H1 (cell line): ENCODE measurements around the gene SCN8A. TPM values are rescaled to one million over a fixed set of nuclear protein-coding genes. Genes with fewer than 3 reads are reported as not detected.

Experiments
- CTCF ChIA-PET: fragments of 300-600 bp; sonication (Branson Sonifier 250); formaldehyde crosslinking; loops from one replicate; lab custom pipeline; 2021; ENCODE audit not compliant: partially characterized antibody; lab: Charles Lee
- POLR2A ChIA-PET: fragments of 300-600 bp; sonication (Branson Sonifier 250); formaldehyde crosslinking; loops from one replicate; lab custom pipeline; 2021; ENCODE audit warnings: inconsistent platforms; ENCODE audit not compliant: partially characterized antibody; lab: Charles Lee
- DNase-seq, 2 experiments: peaks; one replicate each; pipeline versions ENCODE4 v3.0.0 to v3.0.0-alpha.2; 2010 to 2022; ENCODE audit warnings: low spot score in 2 of 2, low read depth in 1 of 2, mixed read lengths in 1 of 2
- FAIRE-seq: peaks from 2 replicates; lab custom pipeline; 2011; peaks lifted over from hg19 to GRCh38; lab: Jason Lieb, UNC
- H2AFZ ChIP-seq: 2 replicates; pipeline ENCODE4 v1.8.1; 2012; ENCODE audit warnings: low read length, inconsistent platforms
- H2AK5ac ChIP-seq: 2 replicates; pipeline ENCODE4 v1.6.1; 2013; ENCODE audit warnings: low read depth, low read length
- H2BK120ac ChIP-seq: replicated peaks from 2 replicates; pipeline ENCODE3; 2013; ENCODE audit warnings: low read depth, low read length, inconsistent platforms
- H2BK12ac ChIP-seq: 2 replicates; pipeline ENCODE4 v1.6.1; 2013; ENCODE audit warnings: low read depth, low read length
- H2BK15ac ChIP-seq: 2 replicates; pipeline ENCODE4 v1.6.1; 2013; ENCODE audit warnings: low read length
- H2BK20ac ChIP-seq: 2 replicates; pipeline ENCODE4 v1.6.1; 2013; ENCODE audit warnings: low read length
- H2BK5ac ChIP-seq: 2 replicates; pipeline ENCODE4 v1.6.1; 2013; ENCODE audit warnings: low read depth, low read length
- H3K14ac ChIP-seq: 2 replicates; pipeline ENCODE4 v1.6.1; 2013; ENCODE audit warnings: inconsistent platforms; ENCODE audit not compliant: insufficient read length
- H3K18ac ChIP-seq: 2 replicates; pipeline ENCODE4 v1.6.1; 2013; ENCODE audit warnings: low read length; ENCODE audit errors: extremely low read depth
- H3K23ac ChIP-seq: 2 replicates; pipeline ENCODE4 v1.6.1; 2013; ENCODE audit warnings: inconsistent platforms; ENCODE audit not compliant: insufficient read length
- H3K23me2 ChIP-seq: 2 replicates; pipeline ENCODE4 v1.6.1; 2013; ENCODE audit warnings: low read depth, low read length
- H3K27ac ChIP-seq: 2 replicates; pipeline ENCODE4 v1.6.1; 2011; ENCODE audit warnings: low read depth, low read length, inconsistent platforms
- H3K27me3 ChIP-seq, 4 experiments: replicated peaks in 1 of 4; 1 replicate in 1 of 4; 2 replicates in 3 of 4; pipeline versions ENCODE4 v1.6.1 to v1.8.1; 2011 to 2013; ENCODE audit warnings: low read length in 3 of 4, mild to moderate bottlenecking in 3 of 4, inconsistent platforms in 2 of 4, mixed read lengths in 2 of 4, moderate library complexity in 1 of 4; ENCODE audit not compliant: control insufficient read depth in 3 of 4, insufficient read depth in 3 of 4; ENCODE audit errors: extremely low read depth in 1 of 4
- H3K36me3 ChIP-seq, 4 experiments: 2 replicates each; pipeline versions ENCODE4 v1.6.1 to v1.8.1; 2011 to 2013; ENCODE audit warnings: mild to moderate bottlenecking in 4 of 4, low read length in 3 of 4, moderate library complexity in 2 of 4, control low read depth in 1 of 4, inconsistent platforms in 1 of 4; ENCODE audit not compliant: insufficient read depth in 4 of 4, control insufficient read depth in 2 of 4
- H3K4ac ChIP-seq: replicated peaks from 2 replicates; pipeline ENCODE3; 2013; ENCODE audit warnings: low read length, low read depth, mixed read lengths, inconsistent platforms; ENCODE audit not compliant: insufficient read length
- H3K4me1 ChIP-seq, 4 experiments: replicated peaks in 1 of 4; 1 replicate in 1 of 4; 2 replicates in 3 of 4; pipeline versions ENCODE4 v1.6.1 to v1.8.1; 2011 to 2013; ENCODE audit warnings: low read length in 3 of 4, inconsistent platforms in 2 of 4, mixed read lengths in 1 of 4; ENCODE audit not compliant: insufficient read depth in 4 of 4, control insufficient read depth in 3 of 4
- H3K4me2 ChIP-seq, 2 experiments: 2 replicates each; pipeline versions ENCODE4 v1.6.1 to v1.8.1; 2011 to 2013; ENCODE audit warnings: low read depth in 2 of 2, low read length in 2 of 2, control low read depth in 1 of 2, inconsistent platforms in 1 of 2, mild to moderate bottlenecking in 1 of 2; ENCODE audit not compliant: insufficient read depth in 1 of 2
- H3K4me3 ChIP-seq, 4 experiments: fragments of 200-600, 300-600 bp in 1 of 4; sonication (generic), shearing (Covaris generic), sonication (Bioruptor Twin) in 1 of 4; 2 replicates each; pipeline versions ENCODE4 v1.5.1 to v1.8.1; 2011 to 2016; ENCODE audit warnings: low read length in 4 of 4, low read depth in 3 of 4, control low read depth in 2 of 4, inconsistent platforms in 2 of 4, mild to moderate bottlenecking in 2 of 4, mixed read lengths in 1 of 4, moderate library complexity in 1 of 4; ENCODE audit not compliant: insufficient read depth in 2 of 4; ENCODE audit errors: extremely low read depth in 1 of 4
- H3K56ac ChIP-seq: replicated peaks from 2 replicates; pipeline ENCODE3; 2013; ENCODE audit warnings: low read depth, mild to moderate bottlenecking, mixed read lengths, low read length, inconsistent platforms; ENCODE audit not compliant: insufficient read length
- H3K79me1 ChIP-seq: 2 replicates; pipeline ENCODE4 v1.6.1; 2013; ENCODE audit warnings: low read depth, low read length, control low read depth
- H3K79me2 ChIP-seq, 2 experiments: 2 replicates each; pipeline versions ENCODE4 v1.6.1 to v1.8.1; 2012 to 2013; ENCODE audit warnings: low read length in 2 of 2, mild to moderate bottlenecking in 2 of 2, inconsistent platforms in 1 of 2; ENCODE audit not compliant: insufficient read depth in 2 of 2, control insufficient read depth in 1 of 2
- H3K9ac ChIP-seq, 4 experiments: replicated peaks in 1 of 4; 1 replicate in 1 of 4; 2 replicates in 3 of 4; pipeline versions ENCODE4 v1.6.1 to v1.8.1; 2011 to 2013; ENCODE audit warnings: low read depth in 3 of 4, low read length in 3 of 4, control low read depth in 2 of 4, mild to moderate bottlenecking in 2 of 4, moderate library complexity in 2 of 4, inconsistent platforms in 1 of 4; ENCODE audit errors: extremely low read depth in 1 of 4
- H3K9me3 ChIP-seq, 2 experiments: 2 replicates each; pipeline versions ENCODE4 v1.6.1 to v1.8.1; 2012 to 2013; ENCODE audit warnings: mild to moderate bottlenecking in 2 of 2, moderate library complexity in 2 of 2, control low read depth in 1 of 2, inconsistent platforms in 1 of 2, low read depth in 1 of 2, low read length in 1 of 2, mixed read lengths in 1 of 2; ENCODE audit not compliant: insufficient read depth in 2 of 2
- H4K20me1 ChIP-seq, 2 experiments: replicated peaks in 1 of 2; 2 replicates each; pipeline versions ENCODE3 to v1.8.1; 2011 to 2013; ENCODE audit warnings: inconsistent platforms in 2 of 2, low read length in 2 of 2, mild to moderate bottlenecking in 1 of 2; ENCODE audit not compliant: insufficient read depth in 2 of 2, control insufficient read depth in 1 of 2
- H4K5ac ChIP-seq: 2 replicates; pipeline ENCODE4 v1.6.1; 2013; ENCODE audit warnings: low read length, low read depth, mixed read lengths, inconsistent platforms; ENCODE audit not compliant: insufficient read length
- H4K8ac ChIP-seq: 2 replicates; pipeline ENCODE4 v1.8.0; 2013; ENCODE audit warnings: mild to moderate bottlenecking, moderate library complexity, low read length, inconsistent platforms; ENCODE audit not compliant: insufficient read depth; ENCODE audit errors: extremely low read depth
- H4K91ac ChIP-seq: replicated peaks from 2 replicates; pipeline ENCODE3; 2013; ENCODE audit warnings: low read length, mixed read lengths, inconsistent platforms; ENCODE audit not compliant: insufficient read length
- KDM1A ChIP-seq: fragments of 200-600, 300-600 bp; sonication (generic); IDR thresholded peaks from 2 replicates; pipeline ENCODE4 v1.7.1; 2016; ENCODE audit warnings: mild to moderate bottlenecking, low read length, borderline replicate concordance
- NANOG ChIP-seq: IDR thresholded peaks from 2 replicates; pipeline ENCODE4 v1.6.1; 2011; ENCODE audit warnings: low read length, low read depth, mild to moderate bottlenecking, inconsistent platforms; ENCODE audit not compliant: insufficient read depth, poor library complexity, severe bottlenecking
- RAD21 ChIP-seq, 2 experiments: IDR thresholded peaks in 1 of 2; conservative IDR thresholded peaks in 1 of 2; 2 replicates each; pipeline ENCODE4 v1.6.1; 2011; ENCODE audit warnings: low read depth in 2 of 2, low read length in 2 of 2, improper control_type of control experiment in 1 of 2, inconsistent platforms in 1 of 2, mild to moderate bottlenecking in 1 of 2, moderate library complexity in 1 of 2
- SIN3A ChIP-seq, 2 experiments: IDR thresholded peaks in 1 of 2; conservative IDR thresholded peaks in 1 of 2; 2 replicates each; pipeline ENCODE4 v1.6.1; 2011 to 2012; ENCODE audit warnings: low read length in 2 of 2, improper control_type of control experiment in 1 of 2, low read depth in 1 of 2, mild to moderate bottlenecking in 1 of 2
- SP1 ChIP-seq: IDR thresholded peaks from 2 replicates; pipeline ENCODE4 v1.6.1; 2011; ENCODE audit warnings: low read depth, low read length
- TCF12 ChIP-seq: IDR thresholded peaks from 2 replicates; pipeline ENCODE4 v1.6.1; 2011; ENCODE audit warnings: low read depth, mild to moderate bottlenecking, low read length
- YY1 ChIP-seq: IDR thresholded peaks from 2 replicates; pipeline ENCODE4 v1.6.1; 2011; ENCODE audit warnings: low read depth, mild to moderate bottlenecking, low read length
- WGBS, 2 experiments: shearing (Covaris generic) in 1 of 2; methylation state at CpG; one replicate each; pipeline versions ENCODE4 v1.1.6 to v1.1.7; 2013 to 2015; ENCODE audit warnings: low lambda C conversion rate in 2 of 2, mixed read lengths in 2 of 2, inconsistent platforms in 1 of 2, low coverage in 1 of 2, missing lambda C conversion rate in 1 of 2; ENCODE audit not compliant: insufficient replicate concordance in 2 of 2, insufficient coverage in 1 of 2, insufficient read length in 1 of 2; ENCODE audit errors: extremely low coverage in 1 of 2, missing lambda C conversion rate in 1 of 2; 5-methylcytosine and 5-hydroxymethylcytosine counted together
- polyA plus RNA-seq, 7 experiments: library from polyadenylated mRNA; depleted of rRNA in 3 of 7; stranded (reverse) in 5 of 7; unstranded in 2 of 7; fragments of >200 nt in 5 of 7; fragments of 200-250 nt in 2 of 7; gene quantifications; 1 replicate in 5 of 7; 2 replicates in 1 of 7; 4 replicates in 1 of 7; pipeline versions ENCODE4 v1.2.1 to v1.2.3, GENCODE V29; 2011 to 2013; ENCODE audit warnings: missing spikeins in 2 of 7, mixed read lengths in 2 of 7
- total RNA-seq: library from RNA; stranded (reverse); fragmentation: NEBNext Ultra II Directional; extraction: Animal tissue kit (Norgen Biotek cat#: 25700); gene quantifications from 2 replicates; pipeline ENCODE4 v1.2.1, GENCODE V29; 2021
- TF ChIP-seq, protein P1 (sequence below), 3 experiments: IDR thresholded peaks; 1 replicate in 2 of 3; 2 replicates in 1 of 3; pipeline versions ENCODE4 v1.5.1 to v1.6.1; 2011; ENCODE audit warnings: low read length in 3 of 3, mild to moderate bottlenecking in 3 of 3, inconsistent platforms in 2 of 3, low read depth in 1 of 3, moderate library complexity in 1 of 3; ENCODE audit not compliant: insufficient read depth in 1 of 3; ENCODE audit errors: control extremely low read depth in 1 of 3

The SCN8A gene
- total and polyA plus RNA-seq, 2 of the 8 experiments (the other 6 are each of a cell fraction or from before 2014, with no cell fraction given), result 6.3 to 10.7 TPM

DNA sequence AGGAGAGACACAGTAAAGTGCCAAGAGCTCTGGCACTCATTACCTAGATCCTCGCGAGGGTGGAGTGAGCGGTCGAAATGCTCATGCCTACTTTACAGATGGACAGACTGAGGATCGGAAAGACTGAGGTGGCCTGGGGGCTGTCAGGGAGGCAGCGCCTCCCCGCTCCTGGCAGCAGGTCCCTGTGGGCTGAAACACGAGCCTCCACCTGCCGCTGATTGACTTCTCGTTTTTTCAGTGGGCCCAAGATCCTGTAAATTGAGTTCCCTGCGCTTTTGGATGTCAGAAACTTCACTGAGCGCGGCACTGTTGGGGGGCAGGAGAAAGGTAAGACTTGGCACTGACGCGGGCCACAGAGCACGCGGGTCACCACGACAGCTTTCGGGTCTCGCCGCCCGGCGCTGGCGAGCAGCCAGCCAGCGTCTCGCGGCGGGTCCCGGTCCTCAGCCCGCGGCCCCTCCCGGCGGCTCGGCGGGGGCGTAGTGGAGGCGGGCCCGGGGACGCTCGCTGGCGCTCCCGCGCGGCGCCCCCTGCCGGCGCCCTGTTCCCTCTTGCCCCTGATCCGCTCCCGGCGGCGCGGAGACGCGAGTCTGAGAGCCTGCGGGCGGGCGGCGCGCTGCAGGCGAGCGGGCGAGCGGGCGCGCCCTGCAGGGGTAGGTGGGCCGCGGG lies 552 bp upstream of the SCN8A start:
- Histone ChIP-seq H2AK5ac (no peak overlapping the region), H2AFZ (peak overlapping the region; percentile 93), H3K4me3 (peak overlapping the region; percentile 70 to 98 (median 74)), H2BK20ac (no peak overlapping the region), H3K4ac (no peak overlapping the region), H3K36me3 (no peaks in the 10 kb centered on the region), H4K20me1 (peaks cover 7 to 12% of the 10 kb centered on the region in 2 experiments), H3K18ac (no peak overlapping the region), H2BK15ac (peak overlapping the region; percentile 19; the same call in 1 of the 2 replicates), H3K9ac (peak overlapping the region in 2 of 4 experiments; percentile 34 to 48; a peak in 2 of 7 replicates), H3K27me3 (peaks cover 0 to 7% (median 3%) of the 10 kb centered on the region in 4 experiments; a peak in 2 of 7 replicates), H3K14ac (no peak overlapping the region), H3K23ac (no peak overlapping the region), H3K23me2 (peaks cover 10% of the 10 kb centered on the region), H3K56ac (no peak overlapping the region), H4K5ac (no peak overlapping the region), H4K91ac (no peak overlapping the region), H3K27ac (no peak overlapping the region), H3K9me3 (no peaks in the 10 kb centered on the region), H2BK5ac (no peak overlapping the region), H3K4me1 (peaks cover 1 to 9% (median 4%) of the 10 kb centered on the region in 4 experiments; a peak in 5 of 7 replicates), H2BK12ac (no peak overlapping the region), H4K8ac (no peak overlapping the region), H3K79me1 (peaks cover 10% of the 10 kb centered on the region; the same call in 1 of the 2 replicates), H2BK120ac (no peak overlapping the region), H3K79me2 (peaks cover 0 to 35% of the 10 kb centered on the region in 2 experiments; a peak in 2 of 4 replicates), H3K4me2 (peak overlapping the region; percentile 50 to 80)
- FAIRE-seq (no peak), DNase-seq (peak; percentile 60 to 91)
- ChIA-PET CTCF (interaction anchor here (0.6 to 2.0 kb wide), 9 partner anchors 30 to 741 kb away, joined by 3 to 7 read pairs (median 5); no protein-coding TSS in a partner anchor), POLR2A (interaction anchor here (2.1 kb wide), 1 partner anchor 9 kb away, joined by 7 read pairs; no protein-coding TSS in a partner anchor)
- WGBS, 2 experiments, result 11% methylated on average over 22 of the region's 67 CpGs; no CpG with 5 or more reads in 1 of the 2 experiments
- TF ChIP-seq YY1 (0 out of 2 replicates have a peak, but pooled peaks have one; percentile 36), RAD21 (IDR thresholded peaks at IDR 0.05 in 1 of 2, conservative IDR thresholded peaks at IDR 0.05 in 1 of 2; ENCODE audit: low read depth in 2 of 2, low read length in 2 of 2) (peak; percentile 27 to 62; a peak in 3 of 4 replicates), SIN3A (conservative IDR thresholded peaks at IDR 0.05 in 1 of 2, IDR thresholded peaks at IDR 0.05 in 1 of 2; ENCODE audit: low read depth in 1 of 2, low read length in 2 of 2) (peak in 1 of 2 experiments; percentile 21; a peak in 1 of 4 replicates), NANOG (no peak), KDM1A (peak; percentile 98), TCF12 (no peak), SP1 (no peak)
- TF ChIP-seq, protein P1, sequence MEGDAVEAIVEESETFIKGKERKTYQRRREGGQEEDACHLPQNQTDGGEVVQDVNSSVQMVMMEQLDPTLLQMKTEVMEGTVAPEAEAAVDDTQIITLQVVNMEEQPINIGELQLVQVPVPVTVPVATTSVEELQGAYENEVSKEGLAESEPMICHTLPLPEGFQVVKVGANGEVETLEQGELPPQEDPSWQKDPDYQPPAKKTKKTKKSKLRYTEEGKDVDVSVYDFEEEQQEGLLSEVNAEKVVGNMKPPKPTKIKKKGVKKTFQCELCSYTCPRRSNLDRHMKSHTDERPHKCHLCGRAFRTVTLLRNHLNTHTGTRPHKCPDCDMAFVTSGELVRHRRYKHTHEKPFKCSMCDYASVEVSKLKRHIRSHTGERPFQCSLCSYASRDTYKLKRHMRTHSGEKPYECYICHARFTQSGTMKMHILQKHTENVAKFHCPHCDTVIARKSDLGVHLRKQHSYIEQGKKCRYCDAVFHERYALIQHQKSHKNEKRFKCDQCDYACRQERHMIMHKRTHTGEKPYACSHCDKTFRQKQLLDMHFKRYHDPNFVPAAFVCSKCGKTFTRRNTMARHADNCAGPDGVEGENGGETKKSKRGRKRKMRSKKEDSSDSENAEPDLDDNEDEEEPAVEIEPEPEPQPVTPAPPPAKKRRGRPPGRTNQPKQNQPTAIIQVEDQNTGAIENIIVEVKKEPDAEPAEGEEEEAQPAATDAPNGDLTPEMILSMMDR (IDR thresholded peaks at IDR 0.05; ENCODE audit: control extremely low read depth in 1 of 3, insufficient read depth in 1 of 3, low read depth in 1 of 3, low read length in 3 of 3), result peak; percentile 66 to 86 (median 69)
